B cell (primary cell): ENCODE measurements around the gene NKX6-1. TPM values are rescaled to one million over a fixed set of nuclear protein-coding genes. Genes with fewer than 3 reads are reported as not detected.

ENCODE experiments used
- ATAC-seq: fragments of 200-7000 bp; cut with Tn5 transposase; one replicate; pipeline ENCODE4 v1.10.0; 2021; ENCODE audit warnings: low read depth, mild to moderate bottlenecking, moderate number of reproducible peaks, moderate library complexity
- CTCF ChIA-PET: fragments of 350-600 bp; sonication (Branson Sonifier 250); formaldehyde crosslinking; loops from one replicate; lab custom pipeline; 2021; ENCODE audit warnings: antibody characterized with exemption, inconsistent platforms; lab: Charles Lee
- POLR2A ChIA-PET: fragments of 350-600 bp; sonication (Branson Sonifier 250); formaldehyde crosslinking; loops from one replicate; lab custom pipeline; 2021; ENCODE audit warnings: antibody characterized with exemption; lab: Charles Lee
- DNase-seq: peaks from one replicate; pipeline ENCODE4 v3.0.0; 2013
- H2AFZ ChIP-seq: 2 replicates; pipeline ENCODE4 v1.6.1; 2012; ENCODE audit warnings: mild to moderate bottlenecking, low read depth, low read length; ENCODE audit not compliant: insufficient read depth, poor library complexity, severe bottlenecking
- H3K27ac ChIP-seq, 2 donors: 1 replicate in 1 of 2; 2 replicates in 1 of 2; pipeline ENCODE4 v1.5.1; 2012 to 2013; ENCODE audit warnings: low read length in 2 of 2, mild to moderate bottlenecking in 2 of 2, moderate library complexity in 1 of 2
- H3K27me3 ChIP-seq, 4 experiments: fragments of 200-600 bp in 1 of 4; sonication (generic) in 1 of 4; replicated peaks in 1 of 4; 1 replicate in 2 of 4; 2 replicates in 2 of 4; pipeline versions ENCODE4 v1.6.1 to v1.7.0; 2013 to 2016; ENCODE audit warnings: low read length in 3 of 4, mild to moderate bottlenecking in 2 of 4, mixed read lengths in 1 of 4, moderate library complexity in 1 of 4; ENCODE audit not compliant: insufficient read depth in 4 of 4, control insufficient read depth in 3 of 4; ENCODE audit errors: control extremely low read depth in 1 of 4
- H3K36me3 ChIP-seq, 2 experiments: replicated peaks in 1 of 2; 1 replicate in 1 of 2; 2 replicates in 1 of 2; pipeline versions ENCODE4 v1.6.1 to v1.7.1; 2013; ENCODE audit warnings: low read length in 1 of 2; ENCODE audit not compliant: insufficient read depth in 2 of 2, control insufficient read depth in 1 of 2; ENCODE audit errors: control extremely low read depth in 1 of 2, extremely low read depth in 1 of 2
- H3K4me1 ChIP-seq, 2 donors: fragments of 200-600 bp in 1 of 2; sonication (generic) in 1 of 2; 1 replicate in 1 of 2; 2 replicates in 1 of 2; pipeline versions ENCODE4 v1.5.1 to v1.6.1; 2013 to 2017; ENCODE audit warnings: low read length in 2 of 2; ENCODE audit not compliant: control insufficient read depth in 2 of 2, insufficient read depth in 2 of 2
- H3K4me2 ChIP-seq: replicated peaks from 2 replicates; pipeline ENCODE3; 2012; ENCODE audit warnings: mild to moderate bottlenecking, low read depth, low read length; ENCODE audit not compliant: poor library complexity, severe bottlenecking
- H3K4me3 ChIP-seq, 5 experiments: fragments of 200-600 bp in 1 of 5; sonication (generic) in 1 of 5; 1 replicate in 3 of 5; 2 replicates in 2 of 5; pipeline versions ENCODE4 v1.5.1 to v1.7.0; 2011 to 2016; ENCODE audit warnings: low read length in 4 of 5, mild to moderate bottlenecking in 4 of 5, low read depth in 2 of 5, control low read depth in 1 of 5, moderate library complexity in 1 of 5; ENCODE audit not compliant: insufficient read depth in 1 of 5; ENCODE audit errors: control extremely low read depth in 1 of 5, extremely low read depth in 1 of 5
- H3K79me2 ChIP-seq: fragments of 200-600 bp; sonication (generic); one replicate; pipeline ENCODE4 v1.6.0; 2016; ENCODE audit warnings: low read length; ENCODE audit not compliant: control insufficient read depth, insufficient read depth
- H3K9ac ChIP-seq: fragments of 200-600 bp; sonication (generic); 2 replicates; pipeline ENCODE4 v1.6.1; 2017; ENCODE audit warnings: mild to moderate bottlenecking, low read length, moderate library complexity
- H3K9me3 ChIP-seq, 3 donors: one replicate each; pipeline versions ENCODE4 v1.6.1 to v1.7.1; 2013; ENCODE audit warnings: low read length in 2 of 3; ENCODE audit not compliant: control insufficient read depth in 2 of 3, insufficient read depth in 1 of 3; ENCODE audit errors: control extremely low read depth in 1 of 3
- H4K20me1 ChIP-seq: 2 replicates; pipeline ENCODE4 v1.6.0; 2012; ENCODE audit warnings: mild to moderate bottlenecking, low read length; ENCODE audit not compliant: insufficient read depth, control insufficient read depth, poor library complexity, severe bottlenecking
- H3K27ac Mint-ChIP-seq: one replicate; pipeline ENCODE4 v1.8.0; 2021; ENCODE audit warnings: mixed read lengths
- H3K27me3 Mint-ChIP-seq: one replicate; pipeline ENCODE4 v1.8.0; 2021; ENCODE audit warnings: mixed read lengths
- H3K4me1 Mint-ChIP-seq: one replicate; pipeline ENCODE4 v1.8.0; 2021; ENCODE audit warnings: mixed read lengths
- H3K4me3 Mint-ChIP-seq: one replicate; pipeline ENCODE4 v1.8.0; 2021; ENCODE audit warnings: mixed read lengths
- H3K9me3 Mint-ChIP-seq: one replicate; pipeline ENCODE4 v1.8.0; 2022; ENCODE audit warnings: mixed read lengths; ENCODE audit not compliant: insufficient read depth
- EZH2 ChIP-seq: IDR thresholded peaks from 2 replicates; pipeline ENCODE4 v1.6.1; 2012; ENCODE audit warnings: borderline replicate concordance, low read depth, mild to moderate bottlenecking, moderate library complexity, low read length; ENCODE audit not compliant: insufficient read depth, poor library complexity, severe bottlenecking
- WGBS: methylation state at CpG from one replicate; pipeline ENCODE4 v1.1.5; 2013; ENCODE audit warnings: missing lambda C conversion rate; ENCODE audit not compliant: insufficient coverage; 5-methylcytosine and 5-hydroxymethylcytosine counted together
- intact Hi-C: fragments of 100-400 bp; cut with micrococcal nuclease; formaldehyde crosslinking; loops from one replicate; pipeline ENCODE4 v1.10.0; 2022
- polyA plus RNA-seq: library from polyadenylated mRNA; depleted of rRNA; stranded (reverse); fragments of >200 nt; gene quantifications from 2 replicates; pipeline ENCODE4 v1.2.3, GENCODE V29; 2012
- total RNA-seq, 2 donors: library from RNA; stranded (reverse); fragments of 120-200 nt in 1 of 2; gene quantifications; 1 replicate in 1 of 2; 2 replicates in 1 of 2; pipeline versions ENCODE4 v1.2.3 to v1.2.4, GENCODE V29; 2013 to 2022
- TF ChIP-seq, protein P1 (sequence below): fragments of 200-600 bp; IDR thresholded peaks from one replicate; pipeline ENCODE4 v1.8.0; 2022; ENCODE audit warnings: antibody characterized with exemption, mild to moderate bottlenecking

Gene NKX6-1
- total and polyA plus RNA-seq, 2 donors (not counting 1 experiment from before 2014, with no cell fraction given), result not detected

DNA sequence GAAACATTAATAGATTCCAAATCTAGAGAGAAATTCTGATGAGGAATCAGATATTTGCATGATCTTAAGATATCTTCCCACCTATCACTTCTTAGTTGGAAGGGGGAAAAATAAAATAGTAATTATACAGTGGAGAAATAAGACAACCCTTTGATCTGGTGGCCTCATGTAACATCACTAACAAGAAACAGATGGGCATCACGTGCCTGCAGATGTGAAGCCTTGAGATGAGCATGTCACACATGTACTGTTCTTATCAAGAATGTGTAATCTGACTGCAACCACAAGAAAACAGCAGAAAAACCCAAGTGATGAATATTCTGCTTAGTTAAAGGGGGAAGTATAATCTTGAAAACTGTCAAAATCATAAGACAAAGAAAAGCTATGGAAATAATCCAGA is 31.4 kb upstream of the NKX6-1 start:
- Histone ChIP-seq H3K79me2 (no peaks in the 10 kb centered on the region), H4K20me1 (no peaks in the 10 kb centered on the region), H3K27ac (no peak overlapping the region), H3K4me3 (no peak overlapping the region), H3K4me2 (no peak overlapping the region), H2AFZ (no peak overlapping the region), H3K36me3 (no peaks in the 10 kb centered on the region), H3K9me3 (no peaks in the 10 kb centered on the region), H3K9ac (no peak overlapping the region), H3K4me1 (no peaks in the 10 kb centered on the region), H3K27me3 (peaks cover 0 to 4% (median 0%) of the 10 kb centered on the region in 4 experiments)
- Mint-ChIP-seq H3K4me1 (no peaks in the 10 kb centered on the region), H3K27me3 (peaks cover 24% of the 10 kb centered on the region), H3K9me3 (peaks cover 3% of the 10 kb centered on the region), H3K27ac (no peak overlapping the region), H3K4me3 (no peak overlapping the region)
- ChIA-PET CTCF (interaction anchor here (1.2 kb wide), 1 partner anchor 22 kb away, joined by 3 read pairs; no protein-coding TSS in a partner anchor), POLR2A (no interaction called here)
- DNase-seq (no peak), ATAC-seq (no peak)
- WGBS, result no CpG with 5 or more reads among the region's 1 CpG
- intact Hi-C loops, result no loop called here
- TF ChIP-seq EZH2, result no peak
- TF ChIP-seq, protein P1, sequence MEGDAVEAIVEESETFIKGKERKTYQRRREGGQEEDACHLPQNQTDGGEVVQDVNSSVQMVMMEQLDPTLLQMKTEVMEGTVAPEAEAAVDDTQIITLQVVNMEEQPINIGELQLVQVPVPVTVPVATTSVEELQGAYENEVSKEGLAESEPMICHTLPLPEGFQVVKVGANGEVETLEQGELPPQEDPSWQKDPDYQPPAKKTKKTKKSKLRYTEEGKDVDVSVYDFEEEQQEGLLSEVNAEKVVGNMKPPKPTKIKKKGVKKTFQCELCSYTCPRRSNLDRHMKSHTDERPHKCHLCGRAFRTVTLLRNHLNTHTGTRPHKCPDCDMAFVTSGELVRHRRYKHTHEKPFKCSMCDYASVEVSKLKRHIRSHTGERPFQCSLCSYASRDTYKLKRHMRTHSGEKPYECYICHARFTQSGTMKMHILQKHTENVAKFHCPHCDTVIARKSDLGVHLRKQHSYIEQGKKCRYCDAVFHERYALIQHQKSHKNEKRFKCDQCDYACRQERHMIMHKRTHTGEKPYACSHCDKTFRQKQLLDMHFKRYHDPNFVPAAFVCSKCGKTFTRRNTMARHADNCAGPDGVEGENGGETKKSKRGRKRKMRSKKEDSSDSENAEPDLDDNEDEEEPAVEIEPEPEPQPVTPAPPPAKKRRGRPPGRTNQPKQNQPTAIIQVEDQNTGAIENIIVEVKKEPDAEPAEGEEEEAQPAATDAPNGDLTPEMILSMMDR, result no peak

DNA sequence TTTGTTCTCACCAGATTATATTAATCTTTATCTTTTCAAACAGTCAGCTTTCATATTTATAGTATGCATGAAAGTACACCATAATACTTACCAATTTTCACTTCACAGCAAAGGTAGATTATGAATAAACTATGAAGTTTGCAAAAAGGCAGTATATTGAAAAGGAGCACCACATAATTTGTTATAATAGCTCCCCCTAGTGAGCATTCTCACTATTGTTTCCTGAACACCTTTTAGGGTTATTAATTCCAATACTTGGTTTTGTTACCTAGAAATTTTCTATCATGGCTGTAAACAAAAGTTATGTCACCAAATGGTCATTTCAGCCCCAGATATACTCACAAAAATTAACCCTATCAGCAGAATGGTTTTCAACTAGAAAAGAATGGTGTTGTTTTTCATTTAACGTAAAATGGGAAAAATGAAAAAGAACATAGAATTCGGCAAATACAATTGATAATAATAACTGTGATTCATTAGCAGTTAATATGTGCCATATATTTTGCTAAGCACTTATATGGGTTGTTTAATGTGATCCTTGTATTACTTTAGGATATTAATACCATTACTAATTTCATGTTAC is 30.2 kb upstream of the NKX6-1 start:
- peaks cover 0 to 4% (median 0%) of the 10 kb centered on the region in 4 experiments for H3K27me3 ChIP-seq
- no peak overlapping the region for H3K4me3 ChIP-seq
- Mint-ChIP-seq H3K4me3 (no peak overlapping the region), H3K27me3 (peaks cover 23% of the 10 kb centered on the region), H3K4me1 (no peaks in the 10 kb centered on the region), H3K9me3 (peaks cover 3% of the 10 kb centered on the region), H3K27ac (no peak overlapping the region)
- no peak overlapping the region for H3K9ac ChIP-seq
- TF ChIP-seq, protein P1, result peak; percentile 85
- no peak for TF ChIP-seq EZH2
- peak; percentile 21 for DNase-seq
- no peak overlapping the region for H3K27ac ChIP-seq
- H3K79me2 ChIP-seq, result no peaks in the 10 kb centered on the region
- no peak overlapping the region for H2AFZ ChIP-seq
- no peaks in the 10 kb centered on the region for H3K4me1 ChIP-seq
- H3K9me3 ChIP-seq, result no peaks in the 10 kb centered on the region
- intact Hi-C loops, result no loop called here
- POLR2A ChIA-PET, result no interaction called here
- CTCF ChIA-PET, result interaction anchor here (1.2 kb wide), 1 partner anchor 24 kb away, joined by 3 read pairs; no protein-coding TSS in a partner anchor
- H4K20me1 ChIP-seq, result no peaks in the 10 kb centered on the region
- no peak for ATAC-seq
- no peaks in the 10 kb centered on the region for H3K36me3 ChIP-seq
- no CpG with 5 or more reads among the region's 2 CpGs for WGBS
- H3K4me2 ChIP-seq, result no peak overlapping the region
